PC-3 (cell line): ENCODE results near the gene TGFA. TPM values are rescaled to one million over a fixed set of nuclear protein-coding genes. Genes with fewer than 3 reads are reported as not detected.
A peak's percentile ranks its signal among the peaks of the same experiment; 100 is the strongest.

Experiments
- ATAC-seq: fragments of 200-7000 bp; cut with Tn5 transposase; 2 replicates; pipeline ENCODE4 v1.9.1; 2020; ENCODE audit warnings: mild to moderate bottlenecking, moderate library complexity
- Bru-seq: library from RNA; stranded (reverse); fragments of 400-500 nt; gene quantifications from one replicate; lab custom pipeline; 2021; lab: Mats Ljungman, UMichigan
- BruChase-seq, 2 experiments: library from RNA; stranded (reverse); fragments of 400-500 nt; gene quantifications; one replicate each; lab custom pipeline; 2021; lab: Mats Ljungman, UMichigan
- BruUV-seq: library from RNA; stranded (reverse); fragments of 400-500 nt; replicated peaks from 2 replicates; lab custom pipeline; 2021; lab: Mats Ljungman, UMichigan
- CTCF ChIA-PET: fragments of 300-600 bp; sonication (Branson Sonifier 250); formaldehyde crosslinking; loops from one replicate; lab custom pipeline; 2022; ENCODE audit warnings: antibody characterized with exemption; lab: Charles Lee
- POLR2A ChIA-PET: fragments of 300-600 bp; sonication (Branson Sonifier 250); formaldehyde crosslinking; loops from one replicate; lab custom pipeline; 2022; ENCODE audit warnings: antibody characterized with exemption; ENCODE audit not compliant: unreplicated experiment; lab: Charles Lee
- DNase-seq: peaks from one replicate; pipeline ENCODE4 v3.0.0-alpha.2; 2015
- H2AFZ ChIP-seq: fragments of 300-600 bp; sonication (generic); 2 replicates; pipeline ENCODE4 v1.6.0; 2016; ENCODE audit warnings: antibody characterized with exemption, low read length
- H3F3A ChIP-seq: fragments of 300-600 bp; sonication (generic); one replicate; pipeline ENCODE4 v1.6.0; 2017; ENCODE audit warnings: antibody characterized with exemption, low read length, control low read depth, mild to moderate bottlenecking; ENCODE audit not compliant: unreplicated experiment
- H3K27ac ChIP-seq: fragments of 300-600 bp; sonication (generic); 2 replicates; pipeline ENCODE4 v1.5.1; 2016; ENCODE audit warnings: mild to moderate bottlenecking, low read length
- H3K27me3 ChIP-seq: fragments of 300-600 bp; sonication (generic); 2 replicates; pipeline ENCODE4 v1.6.1; 2016; ENCODE audit warnings: low read length, mixed read lengths
- H3K36me3 ChIP-seq: fragments of 300-600 bp; sonication (generic); 2 replicates; pipeline ENCODE4 v1.6.1; 2016; ENCODE audit warnings: low read depth, mixed run types, low read length, mixed read lengths
- H3K4me1 ChIP-seq: fragments of 300-600 bp; sonication (generic); 2 replicates; pipeline ENCODE4 v1.5.1; 2016; ENCODE audit warnings: low read length; ENCODE audit not compliant: insufficient read depth
- H3K4me2 ChIP-seq: fragments of 300-600 bp; sonication (generic); 2 replicates; pipeline ENCODE4 v1.6.0; 2016; ENCODE audit warnings: low read length
- H3K4me3 ChIP-seq: fragments of 300-600 bp; sonication (generic); 2 replicates; pipeline ENCODE4 v1.5.1; 2016; ENCODE audit warnings: mild to moderate bottlenecking, low read length, mixed read lengths
- H3K79me2 ChIP-seq: fragments of 300-600 bp; sonication (generic); 2 replicates; pipeline ENCODE4 v1.6.1; 2017; ENCODE audit warnings: low read length, mixed read lengths
- H3K9ac ChIP-seq: fragments of 300-600 bp; sonication (generic); 2 replicates; pipeline ENCODE4 v1.6.0; 2016; ENCODE audit warnings: mild to moderate bottlenecking, low read length
- H3K9me2 ChIP-seq: fragments of 300-600 bp; sonication (generic); replicated peaks from 2 replicates; pipeline ENCODE4 v1.6.1; 2016; ENCODE audit warnings: mixed run types, low read length, mixed read lengths
- H3K9me3 ChIP-seq: fragments of 300-600 bp; sonication (generic); 2 replicates; pipeline ENCODE4 v1.6.1; 2016; ENCODE audit warnings: low read length, mixed read lengths
- H4K20me1 ChIP-seq: fragments of 300-600 bp; sonication (generic); 2 replicates; pipeline ENCODE4 v1.6.1; 2016; ENCODE audit warnings: low read length, mixed read lengths
- EZH2 ChIP-seq: fragments of 300-600 bp; sonication (generic); IDR thresholded peaks from one replicate; pipeline ENCODE4 v1.6.1; 2017; ENCODE audit warnings: antibody characterized with exemption, mild to moderate bottlenecking, low read length; ENCODE audit not compliant: unreplicated experiment
- EZH2phosphoT487 ChIP-seq: fragments of 300-600 bp; sonication (generic); IDR thresholded peaks from 2 replicates; pipeline ENCODE4 v1.6.1; 2018; ENCODE audit warnings: mild to moderate bottlenecking, antibody characterized with exemption, low read length, borderline replicate concordance
- intact Hi-C: fragments of 100-400 bp; cut with micrococcal nuclease; formaldehyde crosslinking; loops from 2 replicates; pipeline ENCODE4 v1.9.0; 2023
- long read RNA-seq: library from polyadenylated mRNA; unstranded; transcript quantifications from one replicate; pipeline ENCODE4 v2.0.0, GENCODE V29; 2021; ENCODE audit not compliant: unreplicated experiment
- total RNA-seq: library from RNA; depleted of rRNA; stranded (reverse); fragments of >200 nt; gene quantifications from 2 replicates; pipeline ENCODE4 v1.2.3, GENCODE V29; 2014; rRNA removed
- TF ChIP-seq, protein P1 (sequence below): fragments of 300-600 bp; sonication (generic); conservative IDR thresholded peaks from 2 replicates; pipeline ENCODE4 v1.5.1; 2017; ENCODE audit warnings: antibody characterized with exemption, low read depth, mild to moderate bottlenecking, low read length

Gene TGFA
- total RNA-seq (45.0 and 54.7 TPM in 2 replicates), Bru-seq, nascent RNA (percentile 93 among the genes with signal in this experiment), BruChase-seq, experiment 1, labeled RNA remaining after a 6-hour chase (percentile 85 among the genes with signal in this experiment), BruChase-seq, experiment 2, labeled RNA remaining after a 2-hour chase (percentile 87 among the genes with signal in this experiment)
- long read RNA-seq, full-length matches to known transcripts: 68 of 102 reads
- long read RNA-seq, partial matches to known transcripts: 0 of 102 reads
- long read RNA-seq, other reads (novel, unspliced or antisense): 34 of 102 reads

DNA sequence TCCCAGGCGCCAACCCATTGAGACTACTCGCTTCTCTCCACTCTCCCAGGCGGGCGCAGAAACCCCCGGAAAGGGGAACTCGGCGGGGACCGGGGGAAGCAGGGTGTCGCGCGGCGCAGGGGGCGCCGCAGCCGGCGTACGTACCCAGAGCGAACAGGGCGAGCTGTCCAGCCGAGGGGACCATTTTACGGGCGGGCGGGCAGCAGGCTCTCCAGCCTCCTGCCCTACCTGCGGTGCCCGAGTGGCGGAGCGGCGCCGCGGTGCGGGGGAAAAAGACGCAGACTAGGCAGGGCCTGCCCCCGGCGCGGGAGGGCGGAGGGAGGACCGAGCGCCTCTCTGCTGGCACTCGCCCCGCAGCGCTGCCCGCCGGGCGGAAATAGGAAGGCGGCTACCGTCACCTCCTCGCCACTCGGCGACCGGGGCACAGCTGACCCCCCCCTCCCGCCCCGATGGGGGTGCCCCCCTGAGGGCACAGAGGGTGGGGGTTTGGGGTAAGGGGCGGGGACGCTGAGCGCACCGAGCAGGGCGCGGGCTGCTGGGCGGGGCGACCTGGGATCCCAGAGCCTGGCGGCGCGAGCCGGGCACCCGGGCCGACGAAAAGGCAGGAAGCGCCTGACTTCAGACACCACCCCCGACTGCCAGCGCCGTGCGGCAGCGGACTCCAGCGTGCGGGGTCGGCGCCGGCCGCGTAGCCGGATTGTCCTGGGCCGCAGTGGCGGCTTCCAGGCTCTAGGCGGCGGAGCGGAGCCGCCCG is at the start of gene TGFA:
Gene TGFA (minus strand): TSS at position 243 of the 754 bp plus-strand sequence. CDS start 59 bp downstream, at position 184.
- no peaks in the 10 kb centered on the region for H3K9me3 ChIP-seq
- TF ChIP-seq EZH2phosphoT487 (peak; percentile 87), EZH2 (no peak)
- TF ChIP-seq, protein P1, sequence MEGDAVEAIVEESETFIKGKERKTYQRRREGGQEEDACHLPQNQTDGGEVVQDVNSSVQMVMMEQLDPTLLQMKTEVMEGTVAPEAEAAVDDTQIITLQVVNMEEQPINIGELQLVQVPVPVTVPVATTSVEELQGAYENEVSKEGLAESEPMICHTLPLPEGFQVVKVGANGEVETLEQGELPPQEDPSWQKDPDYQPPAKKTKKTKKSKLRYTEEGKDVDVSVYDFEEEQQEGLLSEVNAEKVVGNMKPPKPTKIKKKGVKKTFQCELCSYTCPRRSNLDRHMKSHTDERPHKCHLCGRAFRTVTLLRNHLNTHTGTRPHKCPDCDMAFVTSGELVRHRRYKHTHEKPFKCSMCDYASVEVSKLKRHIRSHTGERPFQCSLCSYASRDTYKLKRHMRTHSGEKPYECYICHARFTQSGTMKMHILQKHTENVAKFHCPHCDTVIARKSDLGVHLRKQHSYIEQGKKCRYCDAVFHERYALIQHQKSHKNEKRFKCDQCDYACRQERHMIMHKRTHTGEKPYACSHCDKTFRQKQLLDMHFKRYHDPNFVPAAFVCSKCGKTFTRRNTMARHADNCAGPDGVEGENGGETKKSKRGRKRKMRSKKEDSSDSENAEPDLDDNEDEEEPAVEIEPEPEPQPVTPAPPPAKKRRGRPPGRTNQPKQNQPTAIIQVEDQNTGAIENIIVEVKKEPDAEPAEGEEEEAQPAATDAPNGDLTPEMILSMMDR: peak; percentile 78
- H3K4me3 ChIP-seq: peak within 1 kb of the TSS; percentile 96
- H2AFZ ChIP-seq: peak within 1 kb of the TSS; percentile 83
- peak; percentile 79 for ATAC-seq
- peak within 1 kb of the TSS; percentile 94 for H3K4me2 ChIP-seq
- intact Hi-C loops: loop anchor here (1.0 to 5.0 kb wide), 6 partner anchors 19 to 249 kb away; no protein-coding TSS in a partner anchor
- H3K27me3 ChIP-seq: no peaks in the 10 kb centered on the region
- no peaks in the 10 kb centered on the region for H3F3A ChIP-seq
- H3K27ac ChIP-seq: peak within 1 kb of the TSS; percentile 87
- H3K9me2 ChIP-seq: no peaks in the 10 kb centered on the region
- H3K36me3 ChIP-seq: no peaks in the 10 kb centered on the region
- peak within 1 kb of the TSS; percentile 92 for H3K9ac ChIP-seq
- peaks cover 60% of the 10 kb centered on the region for H3K79me2 ChIP-seq
- peaks cover 39% of the 10 kb centered on the region for H3K4me1 ChIP-seq
- ChIA-PET POLR2A (interaction anchor here (0.5 to 0.7 kb wide), 3 partner anchors 29 to 673 kb away, joined by 3 to 7 read pairs (median 5); partner anchors contain the start of gene FAM136A), CTCF (interaction anchor here (0.6 kb wide), 1 partner anchor 107 kb away, joined by 4 read pairs; no protein-coding TSS in a partner anchor)
- peak; percentile 95 for DNase-seq
- H4K20me1 ChIP-seq: peaks cover 5% of the 10 kb centered on the region; the same call in 1 of the 2 replicates
- no TSS peak for BruUV-seq

DNA sequence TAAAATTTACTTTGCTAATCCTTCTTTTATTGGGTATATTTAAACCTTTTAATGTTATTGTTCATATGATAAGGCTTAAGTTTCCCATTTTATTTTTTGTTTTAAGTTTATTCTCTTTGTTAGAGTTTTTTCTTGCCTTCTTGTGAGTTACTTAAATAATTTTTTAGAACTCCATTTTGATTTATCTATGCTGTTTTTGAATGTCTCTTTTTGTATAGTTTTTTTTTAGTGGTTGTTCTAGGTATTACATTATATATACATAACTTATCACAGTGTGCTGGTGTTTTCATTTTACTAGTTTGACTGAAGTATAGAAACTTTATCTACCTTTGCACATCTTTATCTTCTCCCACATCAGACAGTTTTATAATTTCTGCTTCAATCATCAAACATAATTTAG is 49.4 kb upstream of the TGFA start:
- Histone ChIP-seq H3K27me3 (no peaks in the 10 kb centered on the region), H3K9me3 (no peaks in the 10 kb centered on the region), H3K4me3 (no peak overlapping the region), H3K36me3 (no peaks in the 10 kb centered on the region), H3K79me2 (no peaks in the 10 kb centered on the region), H3K9ac (no peak overlapping the region), H3F3A (no peaks in the 10 kb centered on the region), H3K27ac (no peak overlapping the region), H3K4me1 (peaks cover 4% of the 10 kb centered on the region), H4K20me1 (no peaks in the 10 kb centered on the region), H3K4me2 (no peak overlapping the region), H2AFZ (no peak overlapping the region; the same call in 1 of the 2 replicates), H3K9me2 (no peaks in the 10 kb centered on the region)
- POLR2A ChIA-PET: no interaction called here
- intact Hi-C loops: no loop called here
- BruUV-seq: no TSS peak
- no peak for DNase-seq
- TF ChIP-seq, protein P1: peak; percentile 36; the same call in 1 of the 2 replicates
- TF ChIP-seq EZH2phosphoT487: no peak
- TF ChIP-seq EZH2: no peak
- CTCF ChIA-PET: no interaction called here
- ATAC-seq: no peak
